Heart left ventricle (tissue), 16 donors: Measurements from ENCODE around the gene MFNG. TPM values are rescaled to one million over a fixed set of nuclear protein-coding genes. Genes with fewer than 3 reads are reported as not detected.
A peak's percentile ranks its signal among the peaks of the same experiment; 100 is the strongest.

Experiments used
- ATAC-seq, 4 donors: fragments of 200-7000 bp; cut with Tn5 transposase; one replicate each; pipeline ENCODE4 v1.9.1; 2020 to 2022; ENCODE audit warnings: moderate library complexity in 4 of 4, mild to moderate bottlenecking in 3 of 4, moderate number of reproducible peaks in 1 of 4
- DNase-seq, 5 donors: peaks; one replicate each; pipeline ENCODE4 v3.0.0-alpha.2; 2020
- H3K27ac ChIP-seq, 12 donors: fragments of 200-600 bp; sonication (generic) in 4 of 12; one replicate each; pipeline versions ENCODE4 v1.5.0 to v1.8.0; 2016 to 2022; ENCODE audit warnings: mild to moderate bottlenecking in 2 of 12
- H3K27me3 ChIP-seq, 9 donors: fragments of 200-600 bp; sonication (generic) in 2 of 9; one replicate each; pipeline versions ENCODE4 v1.5.1 to v1.8.0; 2016 to 2022; ENCODE audit warnings: mild to moderate bottlenecking in 3 of 9
- H3K36me3 ChIP-seq, 9 donors: fragments of 200-600 bp; sonication (generic) in 2 of 9; one replicate each; pipeline versions ENCODE4 v1.5.0 to v1.8.0; 2018 to 2022; ENCODE audit warnings: mild to moderate bottlenecking in 2 of 9
- H3K4me1 ChIP-seq, 12 donors: fragments of 200-600 bp; sonication (generic) in 4 of 12; one replicate each; pipeline versions ENCODE4 v1.5.0 to v1.8.0; 2016 to 2022; ENCODE audit warnings: mild to moderate bottlenecking in 3 of 12
- H3K4me3 ChIP-seq, 12 donors: fragments of 200-600 bp; sonication (generic) in 4 of 12; one replicate each; pipeline versions ENCODE4 v1.5.0 to v1.8.0; 2017 to 2022; ENCODE audit warnings: mild to moderate bottlenecking in 9 of 12, moderate library complexity in 4 of 12
- H3K9me3 ChIP-seq, 12 donors: fragments of 200-600 bp; sonication (generic) in 4 of 12; one replicate each; pipeline versions ENCODE4 v1.5.0 to v1.8.0; 2016 to 2022; ENCODE audit warnings: mild to moderate bottlenecking in 1 of 12
- POLR2A ChIP-seq, 2 donors: fragments of 450-650 bp; IDR thresholded peaks; one replicate each; pipeline ENCODE4 v1.6.1; 2017; ENCODE audit warnings: antibody characterized with exemption in 2 of 2, mild to moderate bottlenecking in 2 of 2, moderate library complexity in 2 of 2
- WGBS, 4 donors: extraction: QIAGEN DNeasy Blood & Tissue Kit in 2 of 4; methylation state at CpG; one replicate each; pipeline versions ENCODE4 v1.1.5 to v1.1.7; 2013 to 2018; 5-methylcytosine and 5-hydroxymethylcytosine counted together
- intact Hi-C, 10 donors: fragments of 100-400 bp; cut with DNase I; formaldehyde crosslinking; loops; one replicate each; pipeline versions ENCODE4 v1.11.1 to v1.14.2; 2022
- polyA plus RNA-seq, 2 donors: library from polyadenylated mRNA; stranded (reverse); fragments of 200-250 nt; gene quantifications; one replicate each; pipeline ENCODE4 v1.2.3, GENCODE V29; 2013
- total RNA-seq, 9 donors: library from RNA; depleted of rRNA in 2 of 9; stranded (reverse); fragments of >200 nt in 2 of 9; fragmentation: NEBNext Ultra II Directional in 3 of 9; extraction: Animal tissue kit (Norgen Biotek cat#: 25700) in 3 of 9; gene quantifications; one replicate each; pipeline versions ENCODE4 v1.1.0 to v1.2.4, GENCODE V29; 2016 to 2023
- TF ChIP-seq, protein P1 (sequence below), 12 donors: fragments of 200-600 bp; sonication (generic) in 4 of 12; IDR thresholded peaks; one replicate each; pipeline versions ENCODE4 v1.5.0 to v1.8.0; 2018 to 2022; ENCODE audit warnings: antibody characterized with exemption in 12 of 12, mild to moderate bottlenecking in 5 of 12
- donor health status: ischemic (EF 13 %, LVEDD 7.1; RV severe dilation, severe dysfunction).
- donor health status: healthy with polysubstance abuse.
- donor health status: DM: no; HTN: yes; CAD: no.
- donor health status: DM: no; HTN: no; CAD: no.
- donor health status: ischemic (EF 25% LVEDD 6.9; RV normal size, moderate dysfunction).
- donor health status: ischemic (EF 25% LVEDD 5.7; RV mildly dilated, moderate dysfunction).
- donor health status: healthy.
- donor health status: DM: yes; HTN: yes; CAD: no.
- donor health status: ischemic (EF 35%, LVEDD 5.7; RV mildly dilated, moderate dysfunction).
- donor health status: nonischemic (EF 11% LVEDD 7.7; RV severe dilation, severe dysfunction).
- donor health status: DM: yes; HTN: yes; CAD: no.
- donor health status: PGD.
- donor health status: ischemic (EF 29% LVEDD 5.4; RV normal size, mild dysfunction).
- donor health status: nonischemic (EF 23%, LVEDD 6.1; RV moderate dilation, normal function).

The MFNG gene
- total and polyA plus RNA-seq, 11 donors = 5.8 to 25.6 (median 9.6) TPM

DNA sequence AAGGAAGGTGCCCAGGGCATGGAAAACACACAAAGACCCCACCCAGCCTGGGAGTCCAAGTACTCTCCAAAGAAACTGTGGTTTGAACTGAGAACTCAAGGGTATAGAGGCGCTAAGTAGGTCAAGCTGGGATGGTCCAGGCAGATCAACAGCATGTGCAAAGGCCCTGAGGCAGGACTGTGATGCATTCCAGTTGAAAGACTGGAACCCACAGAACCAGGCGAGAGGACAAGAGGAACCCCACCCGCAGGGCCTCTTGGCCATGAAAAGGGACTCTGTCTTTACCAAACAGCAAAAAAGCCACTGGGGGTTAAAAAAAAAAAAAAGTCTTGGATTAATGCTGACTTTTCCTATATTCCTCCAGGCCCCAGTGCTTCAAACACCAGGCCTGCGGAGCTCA, 18.8 kb upstream of the MFNG start:
- WGBS, 4 donors = 95 to 97% (median 96%) methylated on average over 4 of the region's 4 CpGs
- intact Hi-C loops = no loop called here
- H3K4me3 ChIP-seq = no peak overlapping the region
- ATAC-seq (no peak), DNase-seq (no peak)
- H3K36me3 ChIP-seq = peaks cover 0 to 52% (median 18%) of the 10 kb centered on the region in 9 donors
- peaks cover 0 to 1% (median 0%) of the 10 kb centered on the region in 9 donors for H3K27me3 ChIP-seq
- TF ChIP-seq, protein P1, sequence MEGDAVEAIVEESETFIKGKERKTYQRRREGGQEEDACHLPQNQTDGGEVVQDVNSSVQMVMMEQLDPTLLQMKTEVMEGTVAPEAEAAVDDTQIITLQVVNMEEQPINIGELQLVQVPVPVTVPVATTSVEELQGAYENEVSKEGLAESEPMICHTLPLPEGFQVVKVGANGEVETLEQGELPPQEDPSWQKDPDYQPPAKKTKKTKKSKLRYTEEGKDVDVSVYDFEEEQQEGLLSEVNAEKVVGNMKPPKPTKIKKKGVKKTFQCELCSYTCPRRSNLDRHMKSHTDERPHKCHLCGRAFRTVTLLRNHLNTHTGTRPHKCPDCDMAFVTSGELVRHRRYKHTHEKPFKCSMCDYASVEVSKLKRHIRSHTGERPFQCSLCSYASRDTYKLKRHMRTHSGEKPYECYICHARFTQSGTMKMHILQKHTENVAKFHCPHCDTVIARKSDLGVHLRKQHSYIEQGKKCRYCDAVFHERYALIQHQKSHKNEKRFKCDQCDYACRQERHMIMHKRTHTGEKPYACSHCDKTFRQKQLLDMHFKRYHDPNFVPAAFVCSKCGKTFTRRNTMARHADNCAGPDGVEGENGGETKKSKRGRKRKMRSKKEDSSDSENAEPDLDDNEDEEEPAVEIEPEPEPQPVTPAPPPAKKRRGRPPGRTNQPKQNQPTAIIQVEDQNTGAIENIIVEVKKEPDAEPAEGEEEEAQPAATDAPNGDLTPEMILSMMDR (IDR thresholded peaks at IDR 0.05) = no peak
- TF ChIP-seq POLR2A (IDR thresholded peaks at IDR 0.05) = no peak
- no peaks in the 10 kb centered on the region for H3K9me3 ChIP-seq
- H3K4me1 ChIP-seq = peaks cover 0 to 90% (median 60%) of the 10 kb centered on the region in 12 donors
- H3K27ac ChIP-seq = peak overlapping the region in 10 of 12 donors; percentile 40 to 93 (median 82)

DNA sequence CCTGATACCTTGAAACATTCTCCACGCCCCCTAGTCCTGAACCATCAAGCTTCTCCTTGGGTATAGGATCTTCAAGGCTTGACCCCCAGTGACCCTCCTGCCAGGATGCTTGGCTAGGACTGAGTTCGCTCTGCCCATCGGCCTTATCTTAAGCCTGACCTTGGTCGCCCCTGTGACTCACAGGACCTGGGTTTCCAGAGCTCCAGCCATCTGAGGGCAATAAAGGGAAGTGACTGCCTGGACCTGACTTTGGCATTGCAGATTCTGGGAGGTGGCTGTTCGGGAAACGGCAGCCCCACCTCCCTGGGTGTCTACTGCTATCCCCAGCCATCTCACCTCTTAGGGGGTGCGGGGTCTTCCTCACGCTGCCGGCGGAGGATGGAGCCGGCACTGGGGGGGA, 17.7 kb upstream of the MFNG start:
- ATAC-seq = peak in 2 of 4 donors; percentile 7 to 40
- no peak for TF ChIP-seq POLR2A (IDR thresholded peaks at IDR 0.05)
- TF ChIP-seq, protein P1 (IDR thresholded peaks at IDR 0.05) = no peak

DNA sequence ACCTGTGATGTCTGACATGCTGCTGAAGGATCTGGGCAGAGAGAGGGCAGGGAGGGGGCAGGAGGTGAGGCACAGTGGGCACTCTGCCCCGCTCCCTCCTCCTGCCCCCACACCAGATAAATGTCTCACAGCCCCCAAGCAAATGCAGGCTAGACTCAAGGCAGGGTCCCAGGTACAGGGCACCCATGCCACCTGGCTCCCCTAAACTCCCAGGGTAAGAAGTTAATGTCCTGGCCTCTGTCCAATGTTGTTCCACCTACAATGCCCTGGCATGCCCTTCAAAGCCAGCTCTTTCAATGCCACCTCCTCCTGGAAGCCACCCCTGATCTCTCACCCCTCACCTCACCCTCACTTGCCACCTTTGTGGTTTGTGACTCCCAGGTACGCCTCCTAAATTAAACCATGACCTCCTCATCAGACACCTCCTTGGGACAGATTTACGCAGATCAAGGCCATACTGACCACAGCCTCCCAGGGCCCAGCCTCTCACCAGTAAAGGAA, 17.0 kb upstream of the MFNG start:
- Histone ChIP-seq H3K27me3 (peaks cover 0 to 5% (median 0%) of the 10 kb centered on the region in 9 donors), H3K4me1 (peaks cover 0 to 93% (median 56%) of the 10 kb centered on the region in 12 donors), H3K36me3 (peaks cover 0 to 58% (median 18%) of the 10 kb centered on the region in 9 donors), H3K4me3 (no peak overlapping the region), H3K27ac (peak overlapping the region; percentile 40 to 93 (median 78)), H3K9me3 (no peaks in the 10 kb centered on the region)
- ATAC-seq (no peak), DNase-seq (no peak)
- no peak for TF ChIP-seq POLR2A (IDR thresholded peaks at IDR 0.05)
- TF ChIP-seq, protein P1 (IDR thresholded peaks at IDR 0.05) = no peak
- intact Hi-C loops = no loop called here
- WGBS, 4 donors = 90 to 99% (median 97%) methylated on average over 2 to 3 of the region's 3 CpGs

More for the DNA sequence above, 17.7 kb upstream of the MFNG start:
- H3K4me1 ChIP-seq = peaks cover 0 to 94% (median 59%) of the 10 kb centered on the region in 12 donors
- peaks cover 0 to 5% (median 0%) of the 10 kb centered on the region in 9 donors for H3K27me3 ChIP-seq
- no peak overlapping the region for H3K4me3 ChIP-seq
- H3K27ac ChIP-seq = peak overlapping the region; percentile 31 to 93 (median 78)
- H3K36me3 ChIP-seq = peaks cover 0 to 58% (median 18%) of the 10 kb centered on the region in 9 donors
- intact Hi-C loops = no loop called here
- peak in 2 of 5 donors; percentile 56 to 64 for DNase-seq
- 53 to 100% (median 57%) methylated on average over 1 to 11 of the region's 11 CpGs for WGBS, 4 donors
- H3K9me3 ChIP-seq = no peaks in the 10 kb centered on the region

DNA sequence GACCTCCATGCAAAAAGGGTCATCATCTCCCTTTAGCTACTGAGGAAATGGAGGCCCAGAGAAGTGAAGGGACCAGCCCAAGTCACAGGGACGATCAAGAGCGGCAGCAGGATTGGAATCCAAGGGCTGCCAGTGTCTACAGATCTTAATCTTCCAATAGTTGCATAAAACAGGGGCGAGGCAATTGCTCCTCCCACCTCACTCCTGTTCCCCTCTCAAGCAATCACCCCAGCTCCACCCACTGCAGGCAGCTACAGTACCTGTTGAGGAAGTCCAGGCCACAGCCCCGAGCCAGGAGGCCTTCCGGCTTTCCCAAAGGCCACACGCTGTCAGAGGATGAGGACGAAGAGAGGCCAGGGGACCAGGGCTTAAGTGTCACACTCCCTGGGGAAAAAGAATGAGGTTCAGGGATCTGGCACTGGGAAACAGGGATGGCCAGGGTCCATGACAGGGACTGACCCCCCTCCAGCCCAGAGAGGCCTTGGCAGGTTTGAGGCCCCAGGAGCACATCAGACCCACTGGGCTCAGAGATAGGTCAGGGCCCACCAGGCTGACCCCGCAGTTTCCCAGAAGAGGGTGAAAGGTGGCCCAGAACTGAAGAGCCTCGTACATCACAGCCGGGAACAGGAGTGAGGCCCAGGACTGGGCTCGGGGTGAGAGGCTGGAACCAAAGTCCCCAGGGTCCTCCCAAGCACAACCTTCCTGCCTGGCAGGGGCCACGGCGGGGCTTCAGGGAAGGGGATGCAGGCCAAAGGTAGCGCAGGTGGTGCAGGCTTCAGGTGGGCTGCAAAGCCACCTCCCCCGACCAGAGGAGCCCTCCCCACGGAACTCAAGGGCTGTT, 16.4 kb upstream of the MFNG start:
- H3K27ac ChIP-seq = peak overlapping the region; percentile 40 to 93 (median 78)
- H3K27me3 ChIP-seq = peaks cover 0 to 5% (median 0%) of the 10 kb centered on the region in 9 donors
- DNase-seq = no peak
- no peak overlapping the region for H3K4me3 ChIP-seq
- WGBS, 4 donors = 59 to 69% (median 63%) methylated on average over 7 to 16 of the region's 16 CpGs
- TF ChIP-seq, protein P1 (IDR thresholded peaks at IDR 0.05) = no peak
- TF ChIP-seq POLR2A (IDR thresholded peaks at IDR 0.05) = no peak
- no peaks in the 10 kb centered on the region for H3K9me3 ChIP-seq
- H3K4me1 ChIP-seq = peaks cover 0 to 93% (median 53%) of the 10 kb centered on the region in 12 donors
- peaks cover 0 to 55% (median 14%) of the 10 kb centered on the region in 9 donors for H3K36me3 ChIP-seq
- intact Hi-C loops = loop anchor here in 1 of 10 donors (1.0 kb wide), 1 partner anchor 16 kb away; no protein-coding TSS in a partner anchor
- peak in 3 of 4 donors; percentile 7 to 24 (median 10) for ATAC-seq
